ENCODE results near the gene RAB31.

The RAB31 gene

GRCh38 chr18:9822587-9823185, 114.6 kb downstream of the RAB31 start:
- no peak for DNase-seq

- no peak for DNase-seq
Measured at GRCh38 chr18:9823805-9824473, 115.8 kb downstream of the RAB31 start.

- DNase-seq: no peak
Measured at GRCh38 chr18:9824474-9824832, 116.4 kb downstream of the RAB31 start.

GRCh38 chr18:9824952-9825371, 116.9 kb downstream of the RAB31 start:
- no peak for DNase-seq

GRCh38 chr18:9825571-9826073, 117.5 kb downstream of the RAB31 start:
- DNase-seq: peak; percentile 98

- DNase-seq: peak; percentile 18
Measured at GRCh38 chr18:9826685-9827084, 118.6 kb downstream of the RAB31 start.

- DNase-seq: peak; percentile 47
Measured at GRCh38 chr18:9827211-9827792, 119.2 kb downstream of the RAB31 start.

GRCh38 chr18:9827793-9828505, 119.8 kb downstream of the RAB31 start:
- peak; percentile 99 for DNase-seq

- peak; percentile 52 for DNase-seq
Measured at GRCh38 chr18:9828506-9829396, 120.7 kb downstream of the RAB31 start.

GRCh38 chr18:9829397-9829712, 121.3 kb downstream of the RAB31 start:
- no peak for DNase-seq

- no peak for DNase-seq
Measured at GRCh38 chr18:9831036-9831722, 123.1 kb downstream of the RAB31 start.

- no peak for DNase-seq
Measured at GRCh38 chr18:9831723-9832199, 123.7 kb downstream of the RAB31 start.

- no peak for DNase-seq
Measured at GRCh38 chr18:9832871-9833270, 124.8 kb downstream of the RAB31 start.

- no peak for DNase-seq
Measured at GRCh38 chr18:9834551-9834950, 126.5 kb downstream of the RAB31 start.

- DNase-seq: no peak
Measured at GRCh38 chr18:9835113-9835755, 127.1 kb downstream of the RAB31 start.

GRCh38 chr18:9835825-9836224, 127.7 kb downstream of the RAB31 start:
- no peak for DNase-seq

GRCh38 chr18:9838144-9838877, 130.2 kb downstream of the RAB31 start:
- no peak for DNase-seq

GRCh38 chr18:9839211-9839610, 131.1 kb downstream of the RAB31 start:
- no peak for DNase-seq

- no peak for DNase-seq
Measured at GRCh38 chr18:9839853-9840252, 131.8 kb downstream of the RAB31 start.

- no peak for DNase-seq
Measured at GRCh38 chr18:9841752-9842151, 133.7 kb downstream of the RAB31 start.

- DNase-seq: no peak
Measured at GRCh38 chr18:9842448-9842847, 134.3 kb downstream of the RAB31 start.
